Measurements from ENCODE around the gene ZNF444. TPM values are rescaled to one million over a fixed set of nuclear protein-coding genes. Genes with fewer than 3 reads are reported as not detected.

The ZNF444 gene
- total and polyA plus RNA-seq, 4 donors: 6.1 to 30.4 (median 21.0) TPM

DNA sequence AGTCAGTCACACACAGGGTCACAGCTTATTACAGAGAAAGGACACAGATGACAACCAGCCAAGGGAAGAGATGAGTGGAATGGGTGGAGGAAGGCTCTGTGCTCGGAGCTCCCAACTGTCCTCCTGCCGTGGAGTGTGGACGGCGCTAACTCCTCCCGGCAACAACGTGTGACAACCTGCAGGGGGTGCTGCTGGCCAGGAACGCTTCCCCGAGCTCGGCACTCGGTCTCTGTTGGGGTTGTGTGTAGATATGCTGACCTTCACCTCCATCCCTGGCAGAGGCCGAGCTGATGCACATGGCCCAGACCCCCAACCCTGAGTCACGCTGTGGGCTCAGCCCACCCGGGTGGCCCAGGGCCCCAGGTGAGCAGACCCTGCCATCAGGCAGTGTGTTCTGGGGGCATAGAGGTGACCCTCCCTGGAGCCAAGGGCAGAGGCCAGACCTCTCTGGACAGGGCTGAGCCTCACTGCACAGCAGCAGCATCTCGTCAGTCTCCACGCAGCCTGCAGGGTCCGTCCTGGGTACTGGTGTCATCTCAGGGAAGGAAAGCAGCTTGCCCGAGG is 14.1 kb downstream of the ZNF444 start:
- H3K9ac ChIP-seq (ENCODE audit: low read depth in 1 of 2, low read length in 2 of 2): no peak overlapping the region

DNA sequence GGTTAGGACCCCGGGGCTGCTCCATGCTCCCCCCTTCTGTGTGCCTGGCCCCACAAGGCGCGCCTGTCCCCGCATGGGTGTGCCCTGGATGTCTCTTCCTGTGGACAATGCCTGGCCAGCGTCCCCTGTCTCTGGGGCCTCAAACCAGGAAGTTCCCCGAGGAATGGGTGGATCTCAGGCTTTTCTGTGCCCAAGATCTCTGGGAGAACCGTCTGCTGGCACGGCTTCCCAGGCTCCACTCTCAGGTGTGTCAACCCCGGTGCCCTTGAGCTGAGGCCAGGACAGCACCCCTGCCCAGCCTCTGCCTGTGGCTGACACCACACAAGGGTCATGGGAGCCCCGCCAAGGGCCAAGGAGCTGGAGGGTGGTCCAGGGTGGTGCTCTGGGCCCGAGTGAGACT is 15.7 kb downstream of the ZNF444 start:
- H3K9ac ChIP-seq (ENCODE audit: low read depth in 1 of 2, low read length in 2 of 2): no peak overlapping the region
- H3K27ac ChIP-seq (ENCODE audit: low read depth in 1 of 2, low read length in 2 of 2): no peak overlapping the region
- peaks cover 0 to 18% (median 15%) of the 10 kb centered on the region in 4 donors for H3K4me1 ChIP-seq (ENCODE audit: control insufficient read depth in 4 of 4, insufficient read depth in 4 of 4, low read length in 3 of 4)
- H3K36me3 ChIP-seq (ENCODE audit: control insufficient read depth in 4 of 4, insufficient read depth in 3 of 4, low read depth in 1 of 4, low read length in 3 of 4): peaks cover 5 to 46% (median 17%) of the 10 kb centered on the region in 4 donors
- no peak overlapping the region for H3K4me3 ChIP-seq (ENCODE audit: low read depth in 1 of 3, low read length in 3 of 3)
- WGBS: 79% methylated on average over 11 of the region's 11 CpGs
- H3K27me3 ChIP-seq (ENCODE audit: control insufficient read depth in 4 of 4, insufficient read depth in 4 of 4, low read length in 3 of 4): no peaks in the 10 kb centered on the region
- DNase-seq (ENCODE audit: low spot score): no peak
- H3K9me3 ChIP-seq (ENCODE audit: control insufficient read depth in 4 of 4, low read length in 3 of 4): no peaks in the 10 kb centered on the region
- TF ChIP-seq HNF4G (IDR thresholded peaks at IDR 0.05): no peak
- no peak for TF ChIP-seq RXRA (IDR thresholded peaks at IDR 0.05)
- TF ChIP-seq TAF1 (conservative IDR thresholded peaks at IDR 0.05): no peak
- no peak for TF ChIP-seq SP1 (IDR thresholded peaks at IDR 0.05)
- TF ChIP-seq, protein P1, sequence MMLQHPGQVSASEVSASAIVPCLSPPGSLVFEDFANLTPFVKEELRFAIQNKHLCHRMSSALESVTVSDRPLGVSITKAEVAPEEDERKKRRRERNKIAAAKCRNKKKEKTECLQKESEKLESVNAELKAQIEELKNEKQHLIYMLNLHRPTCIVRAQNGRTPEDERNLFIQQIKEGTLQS (IDR thresholded peaks at IDR 0.05): no peak
- TF ChIP-seq, protein P2, sequence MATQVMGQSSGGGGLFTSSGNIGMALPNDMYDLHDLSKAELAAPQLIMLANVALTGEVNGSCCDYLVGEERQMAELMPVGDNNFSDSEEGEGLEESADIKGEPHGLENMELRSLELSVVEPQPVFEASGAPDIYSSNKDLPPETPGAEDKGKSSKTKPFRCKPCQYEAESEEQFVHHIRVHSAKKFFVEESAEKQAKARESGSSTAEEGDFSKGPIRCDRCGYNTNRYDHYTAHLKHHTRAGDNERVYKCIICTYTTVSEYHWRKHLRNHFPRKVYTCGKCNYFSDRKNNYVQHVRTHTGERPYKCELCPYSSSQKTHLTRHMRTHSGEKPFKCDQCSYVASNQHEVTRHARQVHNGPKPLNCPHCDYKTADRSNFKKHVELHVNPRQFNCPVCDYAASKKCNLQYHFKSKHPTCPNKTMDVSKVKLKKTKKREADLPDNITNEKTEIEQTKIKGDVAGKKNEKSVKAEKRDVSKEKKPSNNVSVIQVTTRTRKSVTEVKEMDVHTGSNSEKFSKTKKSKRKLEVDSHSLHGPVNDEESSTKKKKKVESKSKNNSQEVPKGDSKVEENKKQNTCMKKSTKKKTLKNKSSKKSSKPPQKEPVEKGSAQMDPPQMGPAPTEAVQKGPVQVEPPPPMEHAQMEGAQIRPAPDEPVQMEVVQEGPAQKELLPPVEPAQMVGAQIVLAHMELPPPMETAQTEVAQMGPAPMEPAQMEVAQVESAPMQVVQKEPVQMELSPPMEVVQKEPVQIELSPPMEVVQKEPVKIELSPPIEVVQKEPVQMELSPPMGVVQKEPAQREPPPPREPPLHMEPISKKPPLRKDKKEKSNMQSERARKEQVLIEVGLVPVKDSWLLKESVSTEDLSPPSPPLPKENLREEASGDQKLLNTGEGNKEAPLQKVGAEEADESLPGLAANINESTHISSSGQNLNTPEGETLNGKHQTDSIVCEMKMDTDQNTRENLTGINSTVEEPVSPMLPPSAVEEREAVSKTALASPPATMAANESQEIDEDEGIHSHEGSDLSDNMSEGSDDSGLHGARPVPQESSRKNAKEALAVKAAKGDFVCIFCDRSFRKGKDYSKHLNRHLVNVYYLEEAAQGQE (IDR thresholded peaks at IDR 0.05): no peak
- no peak for TF ChIP-seq YY1 (IDR thresholded peaks at IDR 0.05)
- TF ChIP-seq, protein P3, sequence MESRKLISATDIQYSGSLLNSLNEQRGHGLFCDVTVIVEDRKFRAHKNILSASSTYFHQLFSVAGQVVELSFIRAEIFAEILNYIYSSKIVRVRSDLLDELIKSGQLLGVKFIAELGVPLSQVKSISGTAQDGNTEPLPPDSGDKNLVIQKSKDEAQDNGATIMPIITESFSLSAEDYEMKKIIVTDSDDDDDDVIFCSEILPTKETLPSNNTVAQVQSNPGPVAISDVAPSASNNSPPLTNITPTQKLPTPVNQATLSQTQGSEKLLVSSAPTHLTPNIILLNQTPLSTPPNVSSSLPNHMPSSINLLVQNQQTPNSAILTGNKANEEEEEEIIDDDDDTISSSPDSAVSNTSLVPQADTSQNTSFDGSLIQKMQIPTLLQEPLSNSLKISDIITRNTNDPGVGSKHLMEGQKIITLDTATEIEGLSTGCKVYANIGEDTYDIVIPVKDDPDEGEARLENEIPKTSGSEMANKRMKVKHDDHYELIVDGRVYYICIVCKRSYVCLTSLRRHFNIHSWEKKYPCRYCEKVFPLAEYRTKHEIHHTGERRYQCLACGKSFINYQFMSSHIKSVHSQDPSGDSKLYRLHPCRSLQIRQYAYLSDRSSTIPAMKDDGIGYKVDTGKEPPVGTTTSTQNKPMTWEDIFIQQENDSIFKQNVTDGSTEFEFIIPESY (IDR thresholded peaks at IDR 0.05): no peak
- TF ChIP-seq HNF4A (conservative IDR thresholded peaks at IDR 0.05): no peak
- TF ChIP-seq RAD21 (IDR thresholded peaks at IDR 0.05): no peak
- no peak for TF ChIP-seq EGR1 (IDR thresholded peaks at IDR 0.05; ENCODE audit: low read depth in 2 of 2)
- TF ChIP-seq, protein P4, sequence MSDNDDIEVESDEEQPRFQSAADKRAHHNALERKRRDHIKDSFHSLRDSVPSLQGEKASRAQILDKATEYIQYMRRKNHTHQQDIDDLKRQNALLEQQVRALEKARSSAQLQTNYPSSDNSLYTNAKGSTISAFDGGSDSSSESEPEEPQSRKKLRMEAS (IDR thresholded peaks at IDR 0.05): no peak
- TF ChIP-seq GABPA (IDR thresholded peaks at IDR 0.05 in 1 of 2, conservative IDR thresholded peaks at IDR 0.05 in 1 of 2): no peak
- TF ChIP-seq FOXA1 (IDR thresholded peaks at IDR 0.05): no peak
- TF ChIP-seq NR2F2 (IDR thresholded peaks at IDR 0.05): no peak
- no peak for TF ChIP-seq JUND (IDR thresholded peaks at IDR 0.05)

More for the DNA sequence above, 14.1 kb downstream of the ZNF444 start:
- Histone ChIP-seq H3K4me1 (ENCODE audit: control insufficient read depth in 4 of 4, insufficient read depth in 4 of 4, low read length in 3 of 4) (peaks cover 0 to 18% (median 15%) of the 10 kb centered on the region in 4 donors), H3K27ac (ENCODE audit: low read depth in 1 of 2, low read length in 2 of 2) (no peak overlapping the region), H3K36me3 (ENCODE audit: control insufficient read depth in 4 of 4, insufficient read depth in 3 of 4, low read depth in 1 of 4, low read length in 3 of 4) (peaks cover 5 to 38% (median 12%) of the 10 kb centered on the region in 4 donors), H3K9me3 (ENCODE audit: control insufficient read depth in 4 of 4, low read length in 3 of 4) (no peaks in the 10 kb centered on the region), H3K27me3 (ENCODE audit: control insufficient read depth in 4 of 4, insufficient read depth in 4 of 4, low read length in 3 of 4) (no peaks in the 10 kb centered on the region), H3K4me3 (ENCODE audit: low read depth in 1 of 3, low read length in 3 of 3) (no peak overlapping the region)
- DNase-seq (ENCODE audit: low spot score): no peak
- WGBS: 84% methylated on average over 17 of the region's 17 CpGs
- TF ChIP-seq JUND (IDR thresholded peaks at IDR 0.05) (no peak), RXRA (IDR thresholded peaks at IDR 0.05) (no peak), NR2F2 (IDR thresholded peaks at IDR 0.05) (no peak), EGR1 (IDR thresholded peaks at IDR 0.05; ENCODE audit: low read depth in 2 of 2) (no peak), SP1 (IDR thresholded peaks at IDR 0.05) (no peak), FOXA2 (IDR thresholded peaks at IDR 0.05) (no peak), FOXA1 (IDR thresholded peaks at IDR 0.05) (no peak), YY1 (IDR thresholded peaks at IDR 0.05) (no peak), TAF1 (conservative IDR thresholded peaks at IDR 0.05) (no peak), RAD21 (IDR thresholded peaks at IDR 0.05) (peak in 1 of 2 donors; percentile 73), GABPA (IDR thresholded peaks at IDR 0.05 in 1 of 2, conservative IDR thresholded peaks at IDR 0.05 in 1 of 2) (no peak)
- TF ChIP-seq, protein P5, sequence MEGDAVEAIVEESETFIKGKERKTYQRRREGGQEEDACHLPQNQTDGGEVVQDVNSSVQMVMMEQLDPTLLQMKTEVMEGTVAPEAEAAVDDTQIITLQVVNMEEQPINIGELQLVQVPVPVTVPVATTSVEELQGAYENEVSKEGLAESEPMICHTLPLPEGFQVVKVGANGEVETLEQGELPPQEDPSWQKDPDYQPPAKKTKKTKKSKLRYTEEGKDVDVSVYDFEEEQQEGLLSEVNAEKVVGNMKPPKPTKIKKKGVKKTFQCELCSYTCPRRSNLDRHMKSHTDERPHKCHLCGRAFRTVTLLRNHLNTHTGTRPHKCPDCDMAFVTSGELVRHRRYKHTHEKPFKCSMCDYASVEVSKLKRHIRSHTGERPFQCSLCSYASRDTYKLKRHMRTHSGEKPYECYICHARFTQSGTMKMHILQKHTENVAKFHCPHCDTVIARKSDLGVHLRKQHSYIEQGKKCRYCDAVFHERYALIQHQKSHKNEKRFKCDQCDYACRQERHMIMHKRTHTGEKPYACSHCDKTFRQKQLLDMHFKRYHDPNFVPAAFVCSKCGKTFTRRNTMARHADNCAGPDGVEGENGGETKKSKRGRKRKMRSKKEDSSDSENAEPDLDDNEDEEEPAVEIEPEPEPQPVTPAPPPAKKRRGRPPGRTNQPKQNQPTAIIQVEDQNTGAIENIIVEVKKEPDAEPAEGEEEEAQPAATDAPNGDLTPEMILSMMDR (IDR thresholded peaks at IDR 0.05; ENCODE audit: low read depth, low read length, missing input control): peak; percentile 19
- TF ChIP-seq, protein P3 (IDR thresholded peaks at IDR 0.05): no peak
- TF ChIP-seq, protein P4 (IDR thresholded peaks at IDR 0.05): no peak
